Measurements from ENCODE around the gene FASTKD1. TPM values are rescaled to one million over a fixed set of nuclear protein-coding genes. Genes with fewer than 3 reads are reported as not detected.

Gene FASTKD1
- total and polyA plus RNA-seq, 10 of the 15 experiments (the other 5 are each of a cell fraction or from before 2014, with no cell fraction given), result 45.6 to 76.1 (median 63.4) TPM

GRCh38 chr2:169490834-169491233, 82.8 kb downstream of the FASTKD1 start:
- Histone ChIP-seq H3K9ac (ENCODE audit: control insufficient read depth, insufficient read depth, low read length) (no peak overlapping the region), H3K27ac (ENCODE audit: control insufficient read depth, insufficient read depth) (no peak overlapping the region), H3K79me2 (ENCODE audit: control insufficient read depth, insufficient read depth, low read length) (no peaks in the 10 kb centered on the region), H3K9me3 (replicated peaks; ENCODE audit: control insufficient read depth, insufficient read depth, low read length) (no peaks in the 10 kb centered on the region), H3K4me1 (ENCODE audit: control insufficient read depth, insufficient read depth, low read length) (no peaks in the 10 kb centered on the region), H3K4me3 (no peak overlapping the region), H3K36me3 (ENCODE audit: control insufficient read depth in 2 of 2, insufficient read depth in 2 of 2, low read length in 1 of 2) (no peaks in the 10 kb centered on the region), H2AFZ (ENCODE audit: control insufficient read depth, low read depth, low read length) (no peak overlapping the region), H4K20me1 (ENCODE audit: control insufficient read depth, insufficient read depth) (no peaks in the 10 kb centered on the region), H3K27me3 (replicated peaks in 1 of 2; ENCODE audit: control insufficient read depth in 2 of 2, insufficient read depth in 2 of 2, low read length in 1 of 2) (no peaks in the 10 kb centered on the region), H3K4me2 (ENCODE audit: control insufficient read depth, insufficient read depth) (no peak overlapping the region)
- POLR2A ChIA-PET, result no interaction called here
- intact Hi-C loops (cut with micrococcal nuclease; ENCODE audit: unreplicated experiment), result no loop called here
- CTCF ChIA-PET, result interaction anchor here (0.5 kb wide), 1 partner anchor 274 kb away, joined by 3 read pairs; no protein-coding TSS in a partner anchor
- no peak for FAIRE-seq
- SMC1A ChIA-PET (ENCODE audit: uncharacterized antibody, unreplicated experiment), result no interaction called here
- RAD21 ChIA-PET (ENCODE audit: unreplicated experiment), result no interaction called here
- in situ Hi-C loops (cut with MboI), result no loop called here
- ATAC-seq, result no peak
- no peak for DNase-seq (ENCODE audit: low read depth, low spot score)
- no TSS peak for BruUV-seq (replicated peaks)
- TF ChIP-seq STAT3 (IDR thresholded peaks at IDR 0.05; ENCODE audit: low read depth, low read length), result no peak
- TF ChIP-seq DPF2 (IDR thresholded peaks at IDR 0.05), result no peak
- no peak for TF ChIP-seq TCF7 (IDR thresholded peaks at IDR 0.05; ENCODE audit: borderline replicate concordance)
- TF ChIP-seq HDGF (IDR thresholded peaks at IDR 0.05), result no peak
- no peak for TF ChIP-seq JUNB (IDR thresholded peaks at IDR 0.05)
- no peak for TF ChIP-seq NR2C2 (IDR thresholded peaks at IDR 0.05; ENCODE audit: borderline replicate concordance, control insufficient read depth, insufficient read length, low read depth)
- no peak for TF ChIP-seq SREBF1 (IDR thresholded peaks at IDR 0.05; ENCODE audit: low read length)
- TF ChIP-seq E2F8 (IDR thresholded peaks at IDR 0.05; ENCODE audit: low read depth, partially characterized antibody), result no peak
- no peak for TF ChIP-seq EGR1 (IDR thresholded peaks at IDR 0.05; ENCODE audit: borderline replicate concordance in 1 of 2, low read depth in 2 of 2, low read length in 2 of 2)
- TF ChIP-seq SMAD5 (IDR thresholded peaks at IDR 0.05; ENCODE audit: low read depth), result no peak
- TF ChIP-seq MEF2B (IDR thresholded peaks at IDR 0.05; ENCODE audit: partially characterized antibody, poor library complexity, severe bottlenecking), result no peak
- no peak for TF ChIP-seq RB1 (IDR thresholded peaks at IDR 0.05; ENCODE audit: borderline replicate concordance)
- TF ChIP-seq PRDM15 (CRISPR knock-in tag; IDR thresholded peaks at IDR 0.05), result no peak
- TF ChIP-seq ZNF687 (IDR thresholded peaks at IDR 0.05), result no peak
- no peak for TF ChIP-seq EED (IDR thresholded peaks at IDR 0.05; ENCODE audit: low read depth)

All from GM12878 (cell line).